IPS-18a (cell line): Measurements from ENCODE around the gene GANC.

Source experiments
- H3K27ac ChIP-seq: one replicate; pipeline ENCODE4 v1.5.1; 2013; ENCODE audit warnings: low read length
- H3K27me3 ChIP-seq: one replicate; pipeline ENCODE4 v1.6.1; 2013; ENCODE audit warnings: mild to moderate bottlenecking, low read length; ENCODE audit not compliant: control insufficient read depth, insufficient read depth
- H3K36me3 ChIP-seq: one replicate; pipeline ENCODE4 v1.6.1; 2013; ENCODE audit warnings: low read depth, low read length; ENCODE audit not compliant: control insufficient read depth
- H3K4me1 ChIP-seq: one replicate; pipeline ENCODE4 v1.6.1; 2013; ENCODE audit warnings: low read depth, low read length; ENCODE audit not compliant: control insufficient read depth
- H3K4me3 ChIP-seq: one replicate; pipeline ENCODE4 v1.5.1; 2013; ENCODE audit warnings: low read length
- H3K9ac ChIP-seq: one replicate; pipeline ENCODE4 v1.6.1; 2013; ENCODE audit warnings: mild to moderate bottlenecking, low read length, moderate library complexity
- H3K9me3 ChIP-seq: one replicate; pipeline ENCODE4 v1.6.1; 2013; ENCODE audit warnings: low read depth, low read length; ENCODE audit not compliant: control insufficient read depth

Gene GANC

DNA sequence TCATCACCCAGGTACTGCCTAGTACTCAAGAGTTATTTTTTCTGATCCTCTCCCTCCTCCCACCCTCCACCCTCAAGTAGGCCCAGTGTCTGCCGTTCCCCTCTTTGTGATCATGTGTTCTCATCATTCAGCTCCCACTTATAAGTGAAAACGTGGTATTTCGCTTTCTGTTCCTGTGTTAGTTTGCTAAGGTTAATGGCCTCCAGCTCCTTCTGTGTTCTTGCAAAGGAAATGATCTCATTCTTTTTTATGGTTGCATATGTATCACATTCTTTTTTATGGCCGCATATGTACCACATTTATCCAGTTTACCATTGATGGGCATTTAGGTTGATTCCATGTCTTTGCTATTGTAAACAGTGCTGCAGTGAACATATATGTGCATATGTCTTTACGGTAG is 8.2 kb upstream of the GANC start:
- no peaks in the 10 kb centered on the region for H3K9me3 ChIP-seq
- H3K4me3 ChIP-seq = no peak overlapping the region
- peaks cover 71% of the 10 kb centered on the region for H3K36me3 ChIP-seq
- H3K27me3 ChIP-seq = no peaks in the 10 kb centered on the region
- no peak overlapping the region for H3K9ac ChIP-seq
- no peaks in the 10 kb centered on the region for H3K4me1 ChIP-seq
- H3K27ac ChIP-seq = no peak overlapping the region

DNA sequence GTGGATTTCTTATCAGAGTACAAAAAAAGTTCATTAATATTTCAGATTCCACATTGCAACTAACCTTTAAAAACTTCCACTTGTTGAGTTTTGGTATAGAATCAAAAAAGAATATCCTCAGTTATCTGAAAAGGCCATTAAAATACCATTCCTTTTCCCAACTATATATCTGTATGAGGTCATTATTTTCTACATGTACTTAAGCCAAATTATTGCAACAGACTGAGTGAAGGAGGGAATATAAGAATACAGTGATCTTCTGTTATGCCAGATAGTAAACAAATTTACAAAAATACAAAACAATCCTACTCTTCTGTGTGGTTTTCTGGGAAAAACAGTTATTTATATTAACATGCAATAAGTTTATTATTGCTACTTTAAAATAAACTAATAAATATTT is 5.7 kb upstream of the GANC start:
- no peak overlapping the region for H3K4me3 ChIP-seq
- H3K4me1 ChIP-seq = peaks cover 4% of the 10 kb centered on the region
- no peak overlapping the region for H3K9ac ChIP-seq
- peaks cover 48% of the 10 kb centered on the region for H3K36me3 ChIP-seq
- H3K9me3 ChIP-seq = no peaks in the 10 kb centered on the region
- H3K27me3 ChIP-seq = no peaks in the 10 kb centered on the region
- no peak overlapping the region for H3K27ac ChIP-seq

DNA sequence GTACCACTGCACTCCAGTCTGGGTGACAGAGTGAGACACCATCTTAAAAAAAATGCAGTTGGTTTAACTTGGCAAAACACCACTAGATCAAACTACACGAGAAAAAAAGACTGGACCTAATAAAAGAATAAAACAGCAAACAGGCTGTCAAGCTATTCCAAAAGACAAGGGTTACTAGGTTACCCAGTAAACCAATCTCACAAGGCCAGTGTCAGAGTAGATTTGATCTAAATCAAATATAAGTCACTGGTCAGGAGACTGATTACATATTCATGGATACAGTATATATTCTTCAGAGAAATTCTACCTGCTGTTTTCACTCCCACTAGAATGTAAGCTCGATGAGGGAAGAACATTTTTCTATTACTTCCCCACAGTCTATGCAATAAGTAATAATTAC is 2.5 kb upstream of the GANC start:
- Histone ChIP-seq H3K9ac (no peak overlapping the region), H3K9me3 (no peaks in the 10 kb centered on the region), H3K4me1 (peaks cover 11% of the 10 kb centered on the region), H3K27ac (no peak overlapping the region), H3K4me3 (no peak overlapping the region), H3K36me3 (peaks cover 20% of the 10 kb centered on the region), H3K27me3 (no peaks in the 10 kb centered on the region)

DNA sequence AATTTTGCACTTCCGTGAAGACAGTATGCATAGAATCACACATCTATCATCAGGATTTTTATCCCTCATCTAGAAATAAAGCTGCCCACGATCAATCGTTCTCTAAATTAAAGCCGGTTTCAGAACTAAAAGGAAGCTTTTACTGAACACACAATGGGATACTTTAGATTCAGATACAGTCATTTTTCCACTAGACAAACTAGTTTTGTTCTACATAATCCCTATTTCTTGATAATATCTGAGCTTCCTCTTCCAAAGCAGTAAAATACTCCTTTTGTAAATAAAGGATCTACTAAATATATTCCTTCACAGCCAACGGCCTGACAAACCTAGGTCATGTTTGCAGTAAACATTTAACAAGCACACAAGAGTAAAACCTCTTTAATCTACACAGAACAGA is 2.0 kb upstream of the GANC start:
- peaks cover 16% of the 10 kb centered on the region for H3K36me3 ChIP-seq
- no peak overlapping the region for H3K4me3 ChIP-seq
- H3K27ac ChIP-seq = no peak overlapping the region
- no peak overlapping the region for H3K9ac ChIP-seq
- H3K9me3 ChIP-seq = no peaks in the 10 kb centered on the region
- no peaks in the 10 kb centered on the region for H3K27me3 ChIP-seq
- H3K4me1 ChIP-seq = peaks cover 12% of the 10 kb centered on the region

DNA sequence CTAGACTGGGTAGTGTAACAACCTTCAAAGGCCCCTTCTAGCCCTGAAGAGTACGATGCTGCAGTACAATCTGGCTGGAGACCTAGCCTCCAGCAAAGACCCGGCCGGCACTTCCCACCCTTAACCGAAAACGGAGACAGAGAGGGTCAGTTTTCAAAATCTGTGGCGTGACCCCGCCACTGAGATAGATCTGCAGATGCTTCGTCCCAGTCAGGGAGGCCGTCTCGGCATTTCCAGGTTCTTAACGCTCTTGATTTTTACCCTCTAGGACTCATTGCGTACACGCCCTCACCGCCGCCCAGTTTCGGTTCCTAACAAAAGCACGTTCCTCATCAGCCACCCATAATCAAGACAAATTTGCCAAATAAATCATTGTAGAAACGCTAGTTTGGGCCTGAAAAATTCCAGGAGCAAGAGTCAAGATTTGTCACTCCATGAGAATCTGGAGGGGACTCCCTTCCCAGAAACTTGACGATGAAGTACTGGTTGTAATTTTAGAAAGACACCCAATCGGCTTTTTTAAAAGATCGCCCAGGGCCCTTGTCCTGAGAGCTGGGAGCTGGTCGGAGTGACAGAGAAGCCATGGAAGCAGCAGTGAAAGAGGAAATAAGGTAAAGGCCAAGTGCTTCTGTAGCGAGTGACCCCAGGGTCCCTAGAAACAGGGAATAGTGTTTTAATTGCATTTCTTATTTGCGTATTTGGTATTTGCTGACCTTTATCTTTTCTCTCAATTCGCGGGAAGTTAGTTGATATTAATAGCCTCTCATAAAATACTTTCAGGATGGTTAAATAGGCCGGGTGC is 1.1 kb downstream of the GANC start:
- no peaks in the 10 kb centered on the region for H3K27me3 ChIP-seq
- no peaks in the 10 kb centered on the region for H3K36me3 ChIP-seq
- peak overlapping the region; percentile 97 for H3K4me3 ChIP-seq
- H3K9ac ChIP-seq = peak overlapping the region; percentile 79
- peak overlapping the region; percentile 65 for H3K27ac ChIP-seq
- peaks cover 12% of the 10 kb centered on the region for H3K4me1 ChIP-seq
- no peaks in the 10 kb centered on the region for H3K9me3 ChIP-seq

DNA sequence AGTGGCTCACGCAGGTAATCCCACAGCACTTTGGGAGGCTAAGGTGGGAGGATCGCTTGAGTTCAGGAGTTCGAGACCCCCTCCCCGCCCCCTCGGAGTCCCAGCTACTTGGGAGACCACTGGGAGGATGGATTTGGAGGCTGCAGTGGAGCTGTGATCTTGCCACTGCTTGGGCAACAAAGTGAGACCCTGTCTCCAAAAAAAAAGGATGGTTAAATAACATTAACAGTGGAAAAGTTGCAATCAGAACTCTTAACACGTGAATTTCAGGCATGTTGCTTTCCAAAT is 1.6 kb downstream of the GANC start:
- Histone ChIP-seq H3K27me3 (no peaks in the 10 kb centered on the region), H3K9ac (peak overlapping the region; percentile 79), H3K9me3 (no peaks in the 10 kb centered on the region), H3K36me3 (no peaks in the 10 kb centered on the region), H3K4me3 (peak overlapping the region; percentile 97), H3K27ac (no peak overlapping the region), H3K4me1 (peaks cover 12% of the 10 kb centered on the region)

DNA sequence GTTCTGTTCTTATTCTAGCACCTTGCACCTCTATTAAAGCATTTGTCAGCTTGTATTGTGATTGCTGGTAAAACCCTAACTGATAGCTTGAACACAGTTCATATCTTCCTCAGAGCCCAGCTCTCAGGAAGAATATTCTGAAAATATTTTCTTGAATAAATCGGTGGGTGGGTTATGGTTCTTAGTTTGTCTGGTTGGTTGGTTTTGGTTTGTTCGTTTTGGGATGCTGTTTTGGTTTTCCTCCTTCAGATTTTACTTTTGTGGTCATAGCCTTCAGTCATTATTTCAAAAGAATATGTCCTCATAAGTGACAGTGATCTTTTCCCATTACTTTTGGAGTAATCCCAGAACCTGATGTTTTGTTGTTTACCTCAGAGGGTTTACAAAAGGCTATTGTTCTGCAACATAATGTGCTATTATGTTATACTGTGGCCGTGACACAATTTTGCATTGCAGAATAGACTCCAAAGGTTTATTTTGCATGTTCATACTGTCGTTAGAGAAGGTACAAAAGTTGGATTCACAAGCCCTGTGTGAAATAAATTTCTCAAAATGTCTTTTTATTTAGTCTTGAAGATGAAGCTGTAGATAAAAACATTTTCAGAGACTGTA is 2.9 kb downstream of the GANC start:
- Histone ChIP-seq H3K36me3 (no peaks in the 10 kb centered on the region), H3K9me3 (no peaks in the 10 kb centered on the region), H3K4me1 (peaks cover 12% of the 10 kb centered on the region), H3K9ac (peak overlapping the region; percentile 12), H3K27me3 (no peaks in the 10 kb centered on the region), H3K27ac (no peak overlapping the region), H3K4me3 (no peak overlapping the region)

DNA sequence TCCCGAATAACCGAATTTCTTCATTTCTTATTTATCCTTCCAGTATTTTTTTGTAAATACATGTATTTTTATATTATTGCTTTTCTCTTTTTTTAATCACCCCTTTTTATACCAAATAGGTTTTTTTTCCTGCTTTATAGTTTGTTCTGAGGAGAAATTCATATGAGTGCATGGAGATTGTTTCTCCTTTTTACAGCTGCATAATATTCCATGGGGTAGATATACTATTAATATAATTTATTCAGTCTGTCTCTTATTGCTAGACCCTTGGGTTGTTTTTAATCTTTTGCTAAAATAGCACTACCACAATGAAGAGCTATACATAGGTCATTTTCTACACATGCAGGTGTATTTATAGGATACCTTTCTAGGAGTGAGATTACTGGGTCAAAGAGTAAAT is 3.8 kb downstream of the GANC start:
- Histone ChIP-seq H3K9ac (no peak overlapping the region), H3K27ac (no peak overlapping the region), H3K27me3 (no peaks in the 10 kb centered on the region), H3K4me3 (no peak overlapping the region), H3K4me1 (peaks cover 12% of the 10 kb centered on the region), H3K36me3 (no peaks in the 10 kb centered on the region), H3K9me3 (no peaks in the 10 kb centered on the region)

DNA sequence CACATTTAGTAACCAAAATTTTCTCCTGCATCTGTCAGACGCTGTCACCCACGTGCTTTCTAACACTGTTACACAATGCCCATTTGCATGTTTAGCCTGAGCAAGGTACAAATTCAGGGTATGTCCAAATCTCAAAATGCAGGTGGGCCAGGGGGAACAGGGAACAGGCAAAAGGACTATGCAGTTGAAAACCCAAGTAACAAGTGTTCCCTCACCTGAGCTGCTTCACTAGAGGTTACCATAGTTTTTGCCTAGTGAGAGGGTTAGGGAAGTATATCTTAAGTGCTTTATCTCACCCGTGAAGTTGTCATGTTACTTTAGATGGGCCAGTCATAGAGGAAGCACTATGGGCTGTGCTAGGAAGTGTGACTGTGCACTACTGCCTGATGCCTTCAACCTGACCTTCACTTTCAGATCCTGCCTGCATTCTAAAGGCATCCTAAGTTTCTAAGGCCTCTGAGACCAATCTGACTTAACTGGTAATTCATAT is 6.3 kb downstream of the GANC start:
- H3K9ac ChIP-seq = no peak overlapping the region
- peaks cover 7% of the 10 kb centered on the region for H3K4me1 ChIP-seq
- no peaks in the 10 kb centered on the region for H3K9me3 ChIP-seq
- no peaks in the 10 kb centered on the region for H3K36me3 ChIP-seq
- H3K27me3 ChIP-seq = no peaks in the 10 kb centered on the region
- no peak overlapping the region for H3K27ac ChIP-seq
- no peak overlapping the region for H3K4me3 ChIP-seq

DNA sequence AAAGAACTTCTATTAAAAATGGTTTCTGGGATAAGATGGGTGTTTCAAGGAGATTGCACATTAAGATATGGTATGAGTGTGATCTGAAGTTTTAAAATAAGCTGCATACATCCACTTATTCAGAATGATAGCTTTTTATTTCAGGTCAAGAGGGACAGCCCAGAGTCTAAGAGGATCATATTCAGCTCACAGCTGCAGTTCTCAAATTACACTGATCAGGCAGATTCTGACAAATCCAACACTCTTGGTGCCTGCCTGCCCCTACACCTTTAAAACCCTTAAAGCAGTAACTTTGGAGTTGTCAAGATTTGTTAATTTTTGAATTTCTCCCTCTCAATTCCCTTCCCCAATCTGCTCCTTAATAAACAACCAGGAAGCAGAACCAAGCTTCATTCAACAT is 9.3 kb downstream of the GANC start:
- Histone ChIP-seq H3K36me3 (no peaks in the 10 kb centered on the region), H3K27me3 (no peaks in the 10 kb centered on the region), H3K4me3 (no peak overlapping the region)

DNA sequence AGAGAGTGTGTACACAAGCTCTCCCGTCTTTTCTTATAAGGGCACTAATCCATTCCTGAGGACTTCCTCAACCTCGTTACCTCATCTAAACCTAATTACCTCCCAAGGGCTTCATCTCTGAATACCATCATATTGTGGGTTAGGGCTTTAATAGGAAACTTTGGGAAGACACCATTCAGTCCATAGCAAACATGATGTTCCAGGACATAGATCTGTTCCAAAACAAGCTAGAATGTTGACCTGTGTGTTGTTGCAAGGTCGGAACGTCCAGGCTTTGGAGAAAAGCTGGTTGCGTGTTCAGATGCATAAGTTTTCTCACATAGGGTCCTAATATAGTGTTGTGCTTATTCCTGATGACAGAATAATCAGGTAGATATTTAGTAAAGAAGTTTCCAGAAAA is 9.9 kb downstream of the GANC start:
- Histone ChIP-seq H3K9me3 (no peaks in the 10 kb centered on the region), H3K27ac (no peak overlapping the region), H3K9ac (no peak overlapping the region), H3K36me3 (no peaks in the 10 kb centered on the region), H3K4me1 (no peaks in the 10 kb centered on the region), H3K27me3 (no peaks in the 10 kb centered on the region), H3K4me3 (no peak overlapping the region)

More for the DNA sequence above, 9.3 kb downstream of the GANC start:
- H3K9me3 ChIP-seq = no peaks in the 10 kb centered on the region
- no peaks in the 10 kb centered on the region for H3K4me1 ChIP-seq
- H3K9ac ChIP-seq = no peak overlapping the region
- no peak overlapping the region for H3K27ac ChIP-seq

DNA sequence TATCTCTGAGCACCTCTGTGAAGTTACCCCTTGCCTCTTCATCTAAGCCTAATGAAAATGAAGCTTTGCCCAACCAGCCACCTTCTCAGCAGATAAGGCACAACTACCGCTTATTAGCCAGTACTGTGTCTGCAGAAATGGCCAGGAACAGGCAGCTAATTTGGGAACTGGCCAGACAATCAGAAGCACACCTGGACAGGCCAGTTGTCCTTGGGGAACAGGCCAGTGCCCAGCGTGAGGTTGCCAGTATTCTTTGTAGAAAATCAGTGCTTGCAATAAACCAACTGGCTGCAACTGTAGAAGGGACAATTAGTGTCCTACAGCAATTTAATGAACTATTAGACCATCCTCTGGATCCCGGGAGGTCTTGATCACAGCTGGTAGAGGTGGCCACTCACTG is 10.7 kb downstream of the GANC start:
- Histone ChIP-seq H3K9ac (no peak overlapping the region), H3K9me3 (no peaks in the 10 kb centered on the region), H3K4me1 (no peaks in the 10 kb centered on the region), H3K27me3 (no peaks in the 10 kb centered on the region), H3K36me3 (no peaks in the 10 kb centered on the region), H3K27ac (no peak overlapping the region), H3K4me3 (no peak overlapping the region)
